ENCODE measurements around the gene AKAP17A. TPM values are rescaled to one million over a fixed set of nuclear protein-coding genes. Genes with fewer than 3 reads are reported as not detected.
"Not testable (repeated sequence)": the region's sequence is repeated elsewhere in the genome, so short reads cannot be mapped to it uniquely, and the experiment has no call there.

Gene AKAP17A
- total RNA-seq, 1 experiment from 2014 or later = 39.9 TPM

GRCh38 chrX:1623691-1624090 lies 32.3 kb downstream of the AKAP17A start:
- CTCF ChIA-PET = no interaction called here
- H3K36me3 Mint-ChIP-seq (ENCODE audit: insufficient read depth, unreplicated experiment) = no peaks in the 10 kb centered on the region
- no peaks in the 10 kb centered on the region for H3K4me1 Mint-ChIP-seq (ENCODE audit: low read depth, unreplicated experiment)
- BruUV-seq (replicated peaks) = no TSS peak
- no peak for TF ChIP-seq CTCF (IDR thresholded peaks at IDR 0.05; ENCODE audit: unreplicated experiment)
- no peaks in the 10 kb centered on the region for H3K9me3 Mint-ChIP-seq (ENCODE audit: low read depth, unreplicated experiment)
- H3K4me3 Mint-ChIP-seq (ENCODE audit: low read depth, unreplicated experiment) = no peak overlapping the region
- intact Hi-C loops (cut with micrococcal nuclease; ENCODE audit: unreplicated experiment) = no loop called here
- no peak for DNase-seq
- H3K27me3 Mint-ChIP-seq (ENCODE audit: unreplicated experiment) = peaks cover 8% of the 10 kb centered on the region
- no peak overlapping the region for H3K27ac Mint-ChIP-seq (ENCODE audit: unreplicated experiment)

- not testable (repeated sequence) for H3K36me3 Mint-ChIP-seq (ENCODE audit: insufficient read depth, unreplicated experiment); H3K9me3 Mint-ChIP-seq (ENCODE audit: low read depth, unreplicated experiment)
Observed at GRCh38 chrX:1624158-1624860, 32.9 kb downstream of the AKAP17A start.

DNA sequence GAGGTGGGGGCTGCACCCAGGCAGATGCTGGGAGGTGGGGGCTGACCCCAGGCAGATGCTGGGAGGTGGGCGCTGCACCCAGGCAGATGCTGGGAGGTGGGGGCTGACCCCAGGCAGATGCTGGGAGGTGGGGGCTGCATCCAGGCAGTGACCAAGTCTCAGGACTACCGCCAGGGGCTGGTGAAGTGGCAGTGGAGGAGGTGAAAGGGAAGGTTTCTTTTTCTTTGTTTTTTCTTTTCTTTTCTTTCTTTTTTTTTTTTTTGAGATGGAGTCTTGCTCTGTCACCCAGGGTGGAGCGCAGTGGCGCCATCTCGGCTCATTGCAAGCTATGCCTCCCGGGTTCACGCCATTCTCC lies 33.4 kb downstream of the AKAP17A start:
- DNase-seq; H3K36me3 Mint-ChIP-seq (ENCODE audit: insufficient read depth, unreplicated experiment); H3K4me1 Mint-ChIP-seq (ENCODE audit: low read depth, unreplicated experiment); BruUV-seq (replicated peaks); intact Hi-C loops (cut with micrococcal nuclease; ENCODE audit: unreplicated experiment); H3K4me3 Mint-ChIP-seq (ENCODE audit: low read depth, unreplicated experiment); CTCF ChIA-PET; H3K9me3 Mint-ChIP-seq (ENCODE audit: low read depth, unreplicated experiment); H3K27ac Mint-ChIP-seq (ENCODE audit: unreplicated experiment): not testable (repeated sequence)
- peaks cover 20% of the 10 kb centered on the region for H3K27me3 Mint-ChIP-seq (ENCODE audit: unreplicated experiment)

More at GRCh38 chrX:1624158-1624860, 32.9 kb downstream of the AKAP17A start:
- H3K27ac Mint-ChIP-seq (ENCODE audit: unreplicated experiment); DNase-seq; BruUV-seq (replicated peaks); CTCF ChIA-PET; intact Hi-C loops (cut with micrococcal nuclease; ENCODE audit: unreplicated experiment); H3K4me1 Mint-ChIP-seq (ENCODE audit: low read depth, unreplicated experiment); H3K4me3 Mint-ChIP-seq (ENCODE audit: low read depth, unreplicated experiment): not testable (repeated sequence)
- H3K27me3 Mint-ChIP-seq (ENCODE audit: unreplicated experiment) = peaks cover 14% of the 10 kb centered on the region

GRCh38 chrX:1629244-1629643 lies 37.8 kb downstream of the AKAP17A start:
- Mint-ChIP-seq H3K4me3 (ENCODE audit: low read depth, unreplicated experiment) (no peak overlapping the region), H3K27ac (ENCODE audit: unreplicated experiment) (no peak overlapping the region), H3K27me3 (ENCODE audit: unreplicated experiment) (peaks cover 22% of the 10 kb centered on the region), H3K36me3 (ENCODE audit: insufficient read depth, unreplicated experiment) (peaks cover 4% of the 10 kb centered on the region), H3K4me1 (ENCODE audit: low read depth, unreplicated experiment) (no peaks in the 10 kb centered on the region), H3K9me3 (ENCODE audit: low read depth, unreplicated experiment) (no peaks in the 10 kb centered on the region)
- intact Hi-C loops (cut with micrococcal nuclease; ENCODE audit: unreplicated experiment) = no loop called here
- no TSS peak for BruUV-seq (replicated peaks)
- DNase-seq = no peak
- no peak for TF ChIP-seq CTCF (IDR thresholded peaks at IDR 0.05; ENCODE audit: unreplicated experiment)
- CTCF ChIA-PET = no interaction called here

DNA sequence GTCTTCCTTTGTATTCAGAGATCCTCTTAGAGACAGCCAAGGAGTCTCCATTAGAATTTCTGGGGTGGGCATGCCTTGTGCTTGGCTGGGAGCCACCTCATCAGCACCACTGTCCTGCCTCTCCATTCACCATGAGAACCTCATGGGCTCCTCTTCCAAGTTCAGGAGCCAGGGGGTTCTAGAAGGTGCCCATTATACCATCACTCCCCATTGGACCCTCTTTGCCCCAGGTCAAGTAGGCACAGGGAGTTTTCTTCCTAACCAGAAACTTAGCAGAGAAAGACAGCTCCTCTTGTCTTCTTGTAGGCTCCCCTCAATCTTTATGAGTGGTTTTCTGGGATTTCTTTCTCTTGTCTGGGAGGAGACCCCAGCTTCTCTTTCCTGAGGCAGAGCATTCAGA lies 54.6 kb downstream of the AKAP17A start:
- no peak overlapping the region for H3K27ac Mint-ChIP-seq (ENCODE audit: unreplicated experiment)
- no peaks in the 10 kb centered on the region for H3K4me1 Mint-ChIP-seq (ENCODE audit: low read depth, unreplicated experiment)
- BruUV-seq (replicated peaks) = no TSS peak
- H3K9me3 Mint-ChIP-seq (ENCODE audit: low read depth, unreplicated experiment) = peaks cover 5% of the 10 kb centered on the region
- no peak for DNase-seq
- no peak overlapping the region for H3K4me3 Mint-ChIP-seq (ENCODE audit: low read depth, unreplicated experiment)
- H3K27me3 Mint-ChIP-seq (ENCODE audit: unreplicated experiment) = peaks cover 12% of the 10 kb centered on the region
- CTCF ChIA-PET = no interaction called here
- H3K36me3 Mint-ChIP-seq (ENCODE audit: insufficient read depth, unreplicated experiment) = no peaks in the 10 kb centered on the region
- intact Hi-C loops (cut with micrococcal nuclease; ENCODE audit: unreplicated experiment) = loop anchor here (5.0 kb wide), 2 partner anchors 946 to 1171 kb away; no protein-coding TSS in a partner anchor
- TF ChIP-seq CTCF (IDR thresholded peaks at IDR 0.05; ENCODE audit: unreplicated experiment) = no peak

Measured in Calu3 (cell line).